ENCODE results near the gene RAPGEF4.

DNA sequence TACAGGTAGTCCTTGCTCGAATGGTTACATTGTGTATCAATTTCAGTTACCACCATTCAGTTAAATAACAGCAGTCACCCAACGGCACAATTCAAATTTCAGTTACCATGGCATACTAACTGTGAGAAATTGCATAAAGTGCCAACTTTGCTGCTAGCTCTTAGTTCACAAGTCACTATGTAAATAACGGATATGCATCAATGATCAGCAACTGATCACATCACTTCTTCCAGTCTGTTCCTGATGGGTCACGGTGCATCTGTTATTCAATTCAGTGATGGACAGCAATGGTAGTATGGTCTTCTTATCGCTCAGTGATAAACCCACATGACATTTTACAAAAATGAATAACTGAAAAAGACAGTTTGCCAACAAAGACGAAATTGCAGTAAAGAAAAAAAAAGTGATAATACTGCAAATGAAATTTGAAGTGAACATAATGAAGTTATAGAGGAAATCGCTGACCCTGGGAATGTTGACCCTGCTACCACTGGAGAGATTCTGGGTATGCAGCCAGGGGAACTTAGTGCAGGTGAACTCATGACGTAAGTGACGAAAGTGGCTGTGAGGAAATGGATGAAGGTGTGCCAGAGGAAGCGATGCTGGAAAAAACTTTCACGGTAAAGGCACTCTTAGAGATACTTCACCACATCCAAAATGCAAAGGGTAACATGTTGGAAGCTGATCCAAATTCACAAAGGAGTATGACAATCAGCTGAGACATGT lies 25.9 kb upstream of the RAPGEF4 start:
- TF ChIP-seq POLR2AphosphoS5 (IDR thresholded peaks at IDR 0.05; ENCODE audit: borderline replicate concordance, low read depth, low read length) (no peak), EZH2 (IDR thresholded peaks at IDR 0.05) (no peak)

Measured in SK-N-MC (cell line).